ENCODE results near the gene KIF4A. TPM values are rescaled to one million over a fixed set of nuclear protein-coding genes. Genes with fewer than 3 reads are reported as not detected.

Gene KIF4A
- total RNA-seq, 1 experiment from 2014 or later = 40.3 TPM

DNA sequence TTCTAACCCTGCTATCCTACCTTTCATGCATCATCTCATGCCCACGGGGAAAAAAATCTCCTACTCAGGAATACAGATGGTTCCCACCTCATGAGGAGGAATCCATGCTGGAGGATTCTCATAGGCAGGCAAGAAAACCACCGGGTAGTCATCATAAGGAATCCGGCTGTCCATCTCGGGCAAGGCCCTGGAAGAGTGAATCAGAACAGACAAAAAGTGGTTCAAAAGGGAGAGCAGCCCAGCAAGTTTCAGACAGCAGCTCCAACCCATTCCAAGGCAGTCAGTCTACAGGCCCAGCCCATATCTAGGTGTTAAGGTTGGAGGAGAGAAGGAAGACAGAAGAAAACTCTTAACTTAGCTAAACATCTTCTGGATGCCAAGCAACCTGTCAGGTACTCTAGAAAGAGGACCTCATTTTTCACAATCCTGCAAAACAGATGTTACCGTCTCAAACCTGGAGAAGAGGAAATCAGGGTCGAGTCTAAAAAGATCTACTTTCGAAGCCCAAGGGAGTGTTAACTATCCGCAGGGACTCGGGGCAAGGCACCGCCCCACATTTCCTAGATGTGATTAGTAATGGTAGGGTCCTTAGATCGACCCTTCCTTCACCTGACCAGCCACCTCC lies 624 bp upstream of the KIF4A start (continued):
- TF ChIP-seq, protein P1, sequence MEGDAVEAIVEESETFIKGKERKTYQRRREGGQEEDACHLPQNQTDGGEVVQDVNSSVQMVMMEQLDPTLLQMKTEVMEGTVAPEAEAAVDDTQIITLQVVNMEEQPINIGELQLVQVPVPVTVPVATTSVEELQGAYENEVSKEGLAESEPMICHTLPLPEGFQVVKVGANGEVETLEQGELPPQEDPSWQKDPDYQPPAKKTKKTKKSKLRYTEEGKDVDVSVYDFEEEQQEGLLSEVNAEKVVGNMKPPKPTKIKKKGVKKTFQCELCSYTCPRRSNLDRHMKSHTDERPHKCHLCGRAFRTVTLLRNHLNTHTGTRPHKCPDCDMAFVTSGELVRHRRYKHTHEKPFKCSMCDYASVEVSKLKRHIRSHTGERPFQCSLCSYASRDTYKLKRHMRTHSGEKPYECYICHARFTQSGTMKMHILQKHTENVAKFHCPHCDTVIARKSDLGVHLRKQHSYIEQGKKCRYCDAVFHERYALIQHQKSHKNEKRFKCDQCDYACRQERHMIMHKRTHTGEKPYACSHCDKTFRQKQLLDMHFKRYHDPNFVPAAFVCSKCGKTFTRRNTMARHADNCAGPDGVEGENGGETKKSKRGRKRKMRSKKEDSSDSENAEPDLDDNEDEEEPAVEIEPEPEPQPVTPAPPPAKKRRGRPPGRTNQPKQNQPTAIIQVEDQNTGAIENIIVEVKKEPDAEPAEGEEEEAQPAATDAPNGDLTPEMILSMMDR (IDR thresholded peaks at IDR 0.05 in 2 of 3, conservative IDR thresholded peaks at IDR 0.05 in 1 of 3; ENCODE audit: borderline replicate concordance in 1 of 3, insufficient read depth in 1 of 3, low read depth in 2 of 3, low read length in 2 of 3) = no peak
- TF ChIP-seq JUND (IDR thresholded peaks at IDR 0.05) (no peak), POLR2A (IDR thresholded peaks at IDR 0.05; ENCODE audit: borderline replicate concordance, extremely low read depth, insufficient read depth, insufficient read length) (no peak), ZNF274 (IDR thresholded peaks at IDR 0.05; ENCODE audit: low read depth, low read length) (no peak)

DNA sequence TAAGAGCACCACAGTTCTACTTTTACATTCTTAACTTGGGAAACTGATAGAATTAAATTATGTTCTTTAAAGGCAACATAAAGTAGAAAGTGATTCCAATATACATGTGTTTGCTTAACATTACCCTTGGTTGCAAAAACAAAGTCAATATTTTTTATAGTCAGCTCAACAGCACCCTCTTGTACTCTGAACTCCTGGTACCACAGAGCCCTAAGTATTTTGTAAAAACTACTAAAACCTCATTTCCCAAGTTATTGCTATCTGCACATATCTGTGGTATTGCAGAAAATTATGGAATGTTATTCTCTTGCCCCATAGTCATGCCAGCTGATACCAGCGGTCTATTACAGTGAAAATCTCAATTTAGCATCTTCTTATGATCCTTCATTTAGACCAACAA lies 2.9 kb downstream of the KIF4A start:
- no peak overlapping the region for H3K27ac ChIP-seq (ENCODE audit: low read depth, low read length)
- RAD21 ChIA-PET (ENCODE audit: low non-redundant PET in 1 of 2, low total read pairs in 2 of 2, uncharacterized antibody in 2 of 2, unreplicated experiment in 2 of 2) = no interaction called here
- no peaks in the 10 kb centered on the region for H3K9me2 ChIP-seq (ENCODE audit: insufficient read depth)
- H3K79me2 ChIP-seq (ENCODE audit: insufficient read depth, low read length) = peaks cover 77% of the 10 kb centered on the region
- no peak overlapping the region for H3K9ac ChIP-seq (ENCODE audit: low read length)
- H2AFZ ChIP-seq (ENCODE audit: low read depth, low read length, poor library complexity, severe bottlenecking) = no peak overlapping the region
- DNase-seq (ENCODE audit: low read depth, low spot score) = no peak
- H3K27me3 ChIP-seq (ENCODE audit: insufficient read depth, low read length) = no peaks in the 10 kb centered on the region
- H3K4me1 ChIP-seq (ENCODE audit: control insufficient read depth in 1 of 2, insufficient read depth in 2 of 2, low read length in 2 of 2) = peaks cover 3 to 5% of the 10 kb centered on the region in 2 experiments; a peak in 1 of 4 replicates
- POLR2A ChIA-PET = no interaction called here
- H3K36me3 ChIP-seq (ENCODE audit: control insufficient read depth in 1 of 2, insufficient read depth in 2 of 2, low read length in 2 of 2) = peaks cover 4 to 15% of the 10 kb centered on the region in 2 experiments
- H3K9me3 ChIP-seq (ENCODE audit: control insufficient read depth in 1 of 2, insufficient read depth in 1 of 2, low read depth in 1 of 2, low read length in 2 of 2) = no peaks in the 10 kb centered on the region
- intact Hi-C loops (cut with micrococcal nuclease) = loop anchor here (5.0 kb wide), 1 partner anchor 160 kb away; the partner anchor contains the start of gene IGBP1
- no peak for ATAC-seq
- CTCF ChIA-PET = no interaction called here
- no peak overlapping the region for H3K4me2 ChIP-seq (ENCODE audit: low read length)
- no TSS peak for BruUV-seq (replicated peaks)
- no peak overlapping the region for H3K4me3 ChIP-seq (replicated peaks in 1 of 2; ENCODE audit: low read depth in 1 of 2, low read length in 2 of 2)
- no peaks in the 10 kb centered on the region for H4K20me1 ChIP-seq (ENCODE audit: insufficient read depth)
- TF ChIP-seq SRF (IDR thresholded peaks at IDR 0.05; ENCODE audit: low read depth) = no peak
- no peak for TF ChIP-seq EZH2phosphoT487 (IDR thresholded peaks at IDR 0.05; ENCODE audit: borderline replicate concordance)
- TF ChIP-seq FOSL1 (IDR thresholded peaks at IDR 0.05; ENCODE audit: low read depth) = no peak
- no peak for TF ChIP-seq ELF1 (IDR thresholded peaks at IDR 0.05; ENCODE audit: borderline replicate concordance, low read depth)
- TF ChIP-seq SP1 (IDR thresholded peaks at IDR 0.05; ENCODE audit: low read depth) = no peak
- TF ChIP-seq, protein P1 (IDR thresholded peaks at IDR 0.05 in 2 of 3, conservative IDR thresholded peaks at IDR 0.05 in 1 of 3; ENCODE audit: borderline replicate concordance in 1 of 3, insufficient read depth in 1 of 3, low read depth in 2 of 3, low read length in 2 of 3) = no peak
- no peak for TF ChIP-seq EZH2 (IDR thresholded peaks at IDR 0.05)
- TF ChIP-seq JUND (IDR thresholded peaks at IDR 0.05) = no peak
- TF ChIP-seq, protein P2, sequence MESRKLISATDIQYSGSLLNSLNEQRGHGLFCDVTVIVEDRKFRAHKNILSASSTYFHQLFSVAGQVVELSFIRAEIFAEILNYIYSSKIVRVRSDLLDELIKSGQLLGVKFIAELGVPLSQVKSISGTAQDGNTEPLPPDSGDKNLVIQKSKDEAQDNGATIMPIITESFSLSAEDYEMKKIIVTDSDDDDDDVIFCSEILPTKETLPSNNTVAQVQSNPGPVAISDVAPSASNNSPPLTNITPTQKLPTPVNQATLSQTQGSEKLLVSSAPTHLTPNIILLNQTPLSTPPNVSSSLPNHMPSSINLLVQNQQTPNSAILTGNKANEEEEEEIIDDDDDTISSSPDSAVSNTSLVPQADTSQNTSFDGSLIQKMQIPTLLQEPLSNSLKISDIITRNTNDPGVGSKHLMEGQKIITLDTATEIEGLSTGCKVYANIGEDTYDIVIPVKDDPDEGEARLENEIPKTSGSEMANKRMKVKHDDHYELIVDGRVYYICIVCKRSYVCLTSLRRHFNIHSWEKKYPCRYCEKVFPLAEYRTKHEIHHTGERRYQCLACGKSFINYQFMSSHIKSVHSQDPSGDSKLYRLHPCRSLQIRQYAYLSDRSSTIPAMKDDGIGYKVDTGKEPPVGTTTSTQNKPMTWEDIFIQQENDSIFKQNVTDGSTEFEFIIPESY (IDR thresholded peaks at IDR 0.05; ENCODE audit: extremely low read depth, insufficient replicate concordance, low read length) = no peak
- TF ChIP-seq TCF7L2 (IDR thresholded peaks at IDR 0.05; ENCODE audit: borderline replicate concordance, extremely low read depth, insufficient read depth, insufficient read length) = no peak
- TF ChIP-seq POLR2AphosphoS5 (IDR thresholded peaks at IDR 0.05; ENCODE audit: low read depth, low read length) = no peak
- TF ChIP-seq RAD21 (IDR thresholded peaks at IDR 0.05; ENCODE audit: low read depth) = no peak
- TF ChIP-seq POLR2A (IDR thresholded peaks at IDR 0.05; ENCODE audit: borderline replicate concordance, extremely low read depth, insufficient read depth, insufficient read length) = no peak
- no peak for TF ChIP-seq ZFX (IDR thresholded peaks at IDR 0.05)
- TF ChIP-seq SIN3A (IDR thresholded peaks at IDR 0.05; ENCODE audit: low read depth) = no peak
- TF ChIP-seq, protein P3, sequence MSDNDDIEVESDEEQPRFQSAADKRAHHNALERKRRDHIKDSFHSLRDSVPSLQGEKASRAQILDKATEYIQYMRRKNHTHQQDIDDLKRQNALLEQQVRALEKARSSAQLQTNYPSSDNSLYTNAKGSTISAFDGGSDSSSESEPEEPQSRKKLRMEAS (IDR thresholded peaks at IDR 0.05) = no peak
- no peak for TF ChIP-seq YY1 (IDR thresholded peaks at IDR 0.05; ENCODE audit: extremely low read depth, insufficient replicate concordance, low read depth, low read length)

Measured in HCT116 (cell line).